ENCODE measurements around the gene MYDGF. TPM values are rescaled to one million over a fixed set of nuclear protein-coding genes. Genes with fewer than 3 reads are reported as not detected.

Gene MYDGF
- total and polyA plus RNA-seq, 2 of the 13 experiments (the other 11 are each of a cell fraction or from before 2014, with no cell fraction given), result 116 to 198 TPM

DNA sequence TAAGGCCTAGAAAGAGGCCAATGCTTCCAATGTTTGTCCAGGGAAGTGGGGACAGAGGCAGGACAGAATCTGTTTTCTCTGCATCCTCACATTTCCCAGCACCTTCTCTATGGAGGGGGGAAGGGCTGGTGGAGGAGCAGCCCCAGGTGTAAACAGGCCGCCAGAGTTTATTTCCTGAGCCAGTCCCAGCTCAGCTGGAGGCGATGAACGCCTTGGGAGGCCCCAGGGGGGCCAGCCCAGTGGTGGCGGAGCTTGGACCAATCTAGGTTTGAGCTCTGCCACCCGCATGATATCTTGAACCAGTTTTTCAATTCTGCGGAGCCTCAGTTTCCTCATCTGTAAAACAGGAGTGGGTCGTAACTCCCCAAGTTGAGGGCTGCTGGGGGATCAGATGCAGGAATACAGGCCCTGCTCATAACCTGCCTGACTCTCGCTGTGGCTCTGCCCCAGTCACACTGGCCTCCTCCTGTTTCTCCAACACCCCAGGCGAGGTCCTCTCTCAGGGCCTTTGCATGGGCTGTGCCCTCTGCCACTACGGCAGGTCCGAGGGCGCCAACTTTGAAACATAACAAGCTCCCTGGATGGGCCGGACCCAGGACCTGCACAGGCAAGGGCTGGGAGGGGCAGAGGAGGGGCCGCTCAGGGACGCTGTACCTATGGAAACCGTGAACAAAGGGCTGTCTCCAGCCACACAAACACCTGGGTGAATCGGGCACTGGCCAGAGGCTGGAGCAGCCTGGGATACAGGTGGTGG, 29.7 kb downstream of the MYDGF start (continued):
- TF ChIP-seq, protein P1, sequence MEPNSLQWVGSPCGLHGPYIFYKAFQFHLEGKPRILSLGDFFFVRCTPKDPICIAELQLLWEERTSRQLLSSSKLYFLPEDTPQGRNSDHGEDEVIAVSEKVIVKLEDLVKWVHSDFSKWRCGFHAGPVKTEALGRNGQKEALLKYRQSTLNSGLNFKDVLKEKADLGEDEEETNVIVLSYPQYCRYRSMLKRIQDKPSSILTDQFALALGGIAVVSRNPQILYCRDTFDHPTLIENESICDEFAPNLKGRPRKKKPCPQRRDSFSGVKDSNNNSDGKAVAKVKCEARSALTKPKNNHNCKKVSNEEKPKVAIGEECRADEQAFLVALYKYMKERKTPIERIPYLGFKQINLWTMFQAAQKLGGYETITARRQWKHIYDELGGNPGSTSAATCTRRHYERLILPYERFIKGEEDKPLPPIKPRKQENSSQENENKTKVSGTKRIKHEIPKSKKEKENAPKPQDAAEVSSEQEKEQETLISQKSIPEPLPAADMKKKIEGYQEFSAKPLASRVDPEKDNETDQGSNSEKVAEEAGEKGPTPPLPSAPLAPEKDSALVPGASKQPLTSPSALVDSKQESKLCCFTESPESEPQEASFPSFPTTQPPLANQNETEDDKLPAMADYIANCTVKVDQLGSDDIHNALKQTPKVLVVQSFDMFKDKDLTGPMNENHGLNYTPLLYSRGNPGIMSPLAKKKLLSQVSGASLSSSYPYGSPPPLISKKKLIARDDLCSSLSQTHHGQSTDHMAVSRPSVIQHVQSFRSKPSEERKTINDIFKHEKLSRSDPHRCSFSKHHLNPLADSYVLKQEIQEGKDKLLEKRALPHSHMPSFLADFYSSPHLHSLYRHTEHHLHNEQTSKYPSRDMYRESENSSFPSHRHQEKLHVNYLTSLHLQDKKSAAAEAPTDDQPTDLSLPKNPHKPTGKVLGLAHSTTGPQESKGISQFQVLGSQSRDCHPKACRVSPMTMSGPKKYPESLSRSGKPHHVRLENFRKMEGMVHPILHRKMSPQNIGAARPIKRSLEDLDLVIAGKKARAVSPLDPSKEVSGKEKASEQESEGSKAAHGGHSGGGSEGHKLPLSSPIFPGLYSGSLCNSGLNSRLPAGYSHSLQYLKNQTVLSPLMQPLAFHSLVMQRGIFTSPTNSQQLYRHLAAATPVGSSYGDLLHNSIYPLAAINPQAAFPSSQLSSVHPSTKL (CRISPR knock-in tag; IDR thresholded peaks at IDR 0.05), result no peak
- TF ChIP-seq, protein P2, sequence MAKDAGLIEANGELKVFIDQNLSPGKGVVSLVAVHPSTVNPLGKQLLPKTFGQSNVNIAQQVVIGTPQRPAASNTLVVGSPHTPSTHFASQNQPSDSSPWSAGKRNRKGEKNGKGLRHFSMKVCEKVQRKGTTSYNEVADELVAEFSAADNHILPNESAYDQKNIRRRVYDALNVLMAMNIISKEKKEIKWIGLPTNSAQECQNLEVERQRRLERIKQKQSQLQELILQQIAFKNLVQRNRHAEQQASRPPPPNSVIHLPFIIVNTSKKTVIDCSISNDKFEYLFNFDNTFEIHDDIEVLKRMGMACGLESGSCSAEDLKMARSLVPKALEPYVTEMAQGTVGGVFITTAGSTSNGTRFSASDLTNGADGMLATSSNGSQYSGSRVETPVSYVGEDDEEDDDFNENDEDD (CRISPR knock-in tag; IDR thresholded peaks at IDR 0.05; ENCODE audit: borderline replicate concordance), result peak; percentile 77; the same call in 1 of the 2 replicates
- peak; percentile 85; the same call in 1 of the 2 replicates for TF ChIP-seq SIN3A (IDR thresholded peaks at IDR 0.05; ENCODE audit: borderline replicate concordance, low read depth, low read length)
- TF ChIP-seq, protein P3, sequence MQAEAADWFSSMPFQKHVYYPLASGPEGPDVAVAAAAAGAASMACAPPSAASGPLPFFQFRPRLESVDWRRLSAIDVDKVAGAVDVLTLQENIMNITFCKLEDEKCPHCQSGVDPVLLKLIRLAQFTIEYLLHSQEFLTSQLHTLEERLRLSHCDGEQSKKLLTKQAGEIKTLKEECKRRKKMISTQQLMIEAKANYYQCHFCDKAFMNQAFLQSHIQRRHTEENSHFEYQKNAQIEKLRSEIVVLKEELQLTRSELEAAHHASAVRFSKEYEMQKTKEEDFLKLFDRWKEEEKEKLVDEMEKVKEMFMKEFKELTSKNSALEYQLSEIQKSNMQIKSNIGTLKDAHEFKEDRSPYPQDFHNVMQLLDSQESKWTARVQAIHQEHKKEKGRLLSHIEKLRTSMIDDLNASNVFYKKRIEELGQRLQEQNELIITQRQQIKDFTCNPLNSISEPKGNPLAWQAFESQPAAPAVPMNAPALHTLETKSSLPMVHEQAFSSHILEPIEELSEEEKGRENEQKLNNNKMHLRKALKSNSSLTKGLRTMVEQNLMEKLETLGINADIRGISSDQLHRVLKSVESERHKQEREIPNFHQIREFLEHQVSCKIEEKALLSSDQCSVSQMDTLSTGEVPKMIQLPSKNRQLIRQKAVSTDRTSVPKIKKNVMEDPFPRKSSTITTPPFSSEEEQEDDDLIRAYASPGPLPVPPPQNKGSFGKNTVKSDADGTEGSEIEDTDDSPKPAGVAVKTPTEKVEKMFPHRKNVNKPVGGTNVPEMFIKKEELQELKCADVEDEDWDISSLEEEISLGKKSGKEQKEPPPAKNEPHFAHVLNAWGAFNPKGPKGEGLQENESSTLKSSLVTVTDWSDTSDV (CRISPR knock-in tag; IDR thresholded peaks at IDR 0.05), result 0 out of 2 replicates have a peak, but pooled peaks have one; percentile 14
- TF ChIP-seq, protein P4, sequence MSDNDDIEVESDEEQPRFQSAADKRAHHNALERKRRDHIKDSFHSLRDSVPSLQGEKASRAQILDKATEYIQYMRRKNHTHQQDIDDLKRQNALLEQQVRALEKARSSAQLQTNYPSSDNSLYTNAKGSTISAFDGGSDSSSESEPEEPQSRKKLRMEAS (IDR thresholded peaks at IDR 0.05), result 0 out of 2 replicates have a peak, but pooled peaks have one; percentile 21
- TF ChIP-seq, protein P5, sequence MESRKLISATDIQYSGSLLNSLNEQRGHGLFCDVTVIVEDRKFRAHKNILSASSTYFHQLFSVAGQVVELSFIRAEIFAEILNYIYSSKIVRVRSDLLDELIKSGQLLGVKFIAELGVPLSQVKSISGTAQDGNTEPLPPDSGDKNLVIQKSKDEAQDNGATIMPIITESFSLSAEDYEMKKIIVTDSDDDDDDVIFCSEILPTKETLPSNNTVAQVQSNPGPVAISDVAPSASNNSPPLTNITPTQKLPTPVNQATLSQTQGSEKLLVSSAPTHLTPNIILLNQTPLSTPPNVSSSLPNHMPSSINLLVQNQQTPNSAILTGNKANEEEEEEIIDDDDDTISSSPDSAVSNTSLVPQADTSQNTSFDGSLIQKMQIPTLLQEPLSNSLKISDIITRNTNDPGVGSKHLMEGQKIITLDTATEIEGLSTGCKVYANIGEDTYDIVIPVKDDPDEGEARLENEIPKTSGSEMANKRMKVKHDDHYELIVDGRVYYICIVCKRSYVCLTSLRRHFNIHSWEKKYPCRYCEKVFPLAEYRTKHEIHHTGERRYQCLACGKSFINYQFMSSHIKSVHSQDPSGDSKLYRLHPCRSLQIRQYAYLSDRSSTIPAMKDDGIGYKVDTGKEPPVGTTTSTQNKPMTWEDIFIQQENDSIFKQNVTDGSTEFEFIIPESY (CRISPR knock-in tag; IDR thresholded peaks at IDR 0.05), result 0 out of 2 replicates have a peak, but pooled peaks have one; percentile 15
- peak; percentile 66 for TF ChIP-seq HDAC1 (CRISPR knock-in tag; IDR thresholded peaks at IDR 0.05)
- TF ChIP-seq, protein P6, sequence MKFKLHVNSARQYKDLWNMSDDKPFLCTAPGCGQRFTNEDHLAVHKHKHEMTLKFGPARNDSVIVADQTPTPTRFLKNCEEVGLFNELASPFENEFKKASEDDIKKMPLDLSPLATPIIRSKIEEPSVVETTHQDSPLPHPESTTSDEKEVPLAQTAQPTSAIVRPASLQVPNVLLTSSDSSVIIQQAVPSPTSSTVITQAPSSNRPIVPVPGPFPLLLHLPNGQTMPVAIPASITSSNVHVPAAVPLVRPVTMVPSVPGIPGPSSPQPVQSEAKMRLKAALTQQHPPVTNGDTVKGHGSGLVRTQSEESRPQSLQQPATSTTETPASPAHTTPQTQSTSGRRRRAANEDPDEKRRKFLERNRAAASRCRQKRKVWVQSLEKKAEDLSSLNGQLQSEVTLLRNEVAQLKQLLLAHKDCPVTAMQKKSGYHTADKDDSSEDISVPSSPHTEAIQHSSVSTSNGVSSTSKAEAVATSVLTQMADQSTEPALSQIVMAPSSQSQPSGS (CRISPR knock-in tag; IDR thresholded peaks at IDR 0.05), result no peak
- TF ChIP-seq ZSCAN30 (CRISPR knock-in tag; IDR thresholded peaks at IDR 0.05), result 0 out of 2 replicates have a peak, but pooled peaks have one; percentile 41
- TF ChIP-seq TGIF2 (CRISPR knock-in tag; IDR thresholded peaks at IDR 0.05), result peak; percentile 22; the same call in 1 of the 2 replicates
- TF ChIP-seq AGO2 (optimal IDR thresholded peaks at IDR 0.05; ENCODE audit: low read depth, low read length), result peak; percentile 38
- no peak for TF ChIP-seq ZFP36L1 (CRISPR knock-in tag; IDR thresholded peaks at IDR 0.05)
- no peak for TF ChIP-seq KDM5A (IDR thresholded peaks at IDR 0.05; ENCODE audit: borderline replicate concordance, low read length)
- TF ChIP-seq SOX13 (IDR thresholded peaks at IDR 0.05), result no peak
- peak in 1 of 2 experiments; percentile 19; a peak in 1 of 4 replicates for TF ChIP-seq SOX13 (CRISPR knock-in tag; conservative IDR thresholded peaks at IDR 0.05 in 1 of 2, IDR thresholded peaks at IDR 0.05 in 1 of 2)
- TF ChIP-seq ZC3H13 (CRISPR knock-in tag; IDR thresholded peaks at IDR 0.05), result 0 out of 2 replicates have a peak, but pooled peaks have one; percentile 37

Measured in HepG2 (cell line).